CD14-positive monocyte (primary cell): ENCODE measurements around the gene ZBTB7C. TPM values are rescaled to one million over a fixed set of nuclear protein-coding genes. Genes with fewer than 3 reads are reported as not detected.

ENCODE experiments used
- DNase-seq, 3 donors: peaks; one replicate each; pipeline ENCODE4 v3.0.0-alpha.2; 2011 to 2022
- H2AFZ ChIP-seq: 2 replicates; pipeline ENCODE4 v1.6.0; 2012; ENCODE audit warnings: mild to moderate bottlenecking, low read depth, low read length, inconsistent platforms; ENCODE audit not compliant: insufficient read depth, poor library complexity, severe bottlenecking
- H3K27ac ChIP-seq, 2 donors: 1 replicate in 1 of 2; 2 replicates in 1 of 2; pipeline ENCODE4 v1.5.1; 2012 to 2013; ENCODE audit warnings: low read length in 2 of 2, control low read depth in 1 of 2, inconsistent platforms in 1 of 2, low read depth in 1 of 2, mild to moderate bottlenecking in 1 of 2
- H3K27me3 ChIP-seq, 2 donors: one replicate each; pipeline versions ENCODE4 v1.6.0 to v1.6.1; 2011 to 2013; ENCODE audit warnings: low read length in 2 of 2; ENCODE audit not compliant: control insufficient read depth in 2 of 2, insufficient read depth in 2 of 2
- H3K36me3 ChIP-seq, 2 donors: replicated peaks in 1 of 2; 1 replicate in 1 of 2; 2 replicates in 1 of 2; pipeline versions ENCODE4 v1.5.1 to v1.6.1; 2012 to 2013; ENCODE audit warnings: low read length in 2 of 2, control low read depth in 1 of 2, inconsistent platforms in 1 of 2, mild to moderate bottlenecking in 1 of 2; ENCODE audit not compliant: insufficient read depth in 2 of 2, control insufficient read depth in 1 of 2
- H3K4me1 ChIP-seq, 2 donors: 1 replicate in 1 of 2; 2 replicates in 1 of 2; pipeline versions ENCODE4 v1.5.1 to v1.6.1; 2012 to 2013; ENCODE audit warnings: low read length in 2 of 2, control low read depth in 1 of 2, inconsistent platforms in 1 of 2, mild to moderate bottlenecking in 1 of 2, moderate library complexity in 1 of 2; ENCODE audit not compliant: insufficient read depth in 2 of 2, control insufficient read depth in 1 of 2
- H3K4me2 ChIP-seq: replicated peaks from 2 replicates; pipeline ENCODE3; 2012; ENCODE audit warnings: low read length, moderate library complexity, mild to moderate bottlenecking; ENCODE audit not compliant: poor library complexity, severe bottlenecking; ENCODE audit errors: extremely low read depth
- H3K4me3 ChIP-seq, 3 experiments: fragments of 200-600 bp in 1 of 3; sonication (generic) in 1 of 3; replicated peaks in 1 of 3; 1 replicate in 2 of 3; 2 replicates in 1 of 3; pipeline ENCODE4 v1.5.1; 2011 to 2013; ENCODE audit warnings: low read length in 3 of 3, mild to moderate bottlenecking in 3 of 3, control low read depth in 2 of 3, low read depth in 2 of 3, inconsistent platforms in 1 of 3, moderate library complexity in 1 of 3
- H3K79me2 ChIP-seq: 2 replicates; pipeline ENCODE4 v1.6.0; 2012; ENCODE audit warnings: mild to moderate bottlenecking, control low read depth, inconsistent platforms, low read length, moderate library complexity; ENCODE audit not compliant: insufficient read depth
- H3K9ac ChIP-seq: 2 replicates; pipeline ENCODE4 v1.6.0; 2017; ENCODE audit warnings: low read length, mild to moderate bottlenecking; ENCODE audit not compliant: insufficient read depth, poor library complexity, severe bottlenecking
- H3K9me3 ChIP-seq, 2 donors: replicated peaks in 1 of 2; 1 replicate in 1 of 2; 2 replicates in 1 of 2; pipeline versions ENCODE4 v1.5.1 to v1.6.1; 2012 to 2013; ENCODE audit warnings: low read length in 2 of 2, control low read depth in 1 of 2; ENCODE audit not compliant: control insufficient read depth in 1 of 2, insufficient read depth in 1 of 2
- H4K20me1 ChIP-seq: 2 replicates; pipeline ENCODE4 v1.6.0; 2012; ENCODE audit warnings: mild to moderate bottlenecking, low read length, control low read depth, moderate library complexity; ENCODE audit not compliant: insufficient read depth
- H3K27ac Mint-ChIP-seq, 7 donors: one replicate each; pipeline ENCODE4 v1.8.0; 2020; ENCODE audit warnings: mild to moderate bottlenecking in 7 of 7, mixed read lengths in 7 of 7, moderate library complexity in 6 of 7, inconsistent platforms in 2 of 7
- H3K27me3 Mint-ChIP-seq, 3 donors: one replicate each; pipeline ENCODE4 v1.8.0; 2021 to 2022; ENCODE audit warnings: low read depth in 3 of 3, mild to moderate bottlenecking in 3 of 3, mixed read lengths in 3 of 3, moderate library complexity in 3 of 3, inconsistent platforms in 1 of 3
- H3K36me3 Mint-ChIP-seq, 2 donors: one replicate each; pipeline ENCODE4 v1.8.0; 2020; ENCODE audit warnings: mixed read lengths in 2 of 2, inconsistent platforms in 1 of 2, mild to moderate bottlenecking in 1 of 2
- H3K4me1 Mint-ChIP-seq: one replicate; pipeline ENCODE4 v1.8.0; 2020; ENCODE audit warnings: mild to moderate bottlenecking, mixed read lengths
- H3K4me3 Mint-ChIP-seq, 2 donors: one replicate each; pipeline ENCODE4 v1.8.0; 2020; ENCODE audit warnings: mild to moderate bottlenecking in 2 of 2, mixed read lengths in 2 of 2, moderate library complexity in 1 of 2
- H3K9me3 Mint-ChIP-seq, 7 donors: one replicate each; pipeline ENCODE4 v1.8.0; 2020 to 2022; ENCODE audit warnings: mixed read lengths in 7 of 7, mild to moderate bottlenecking in 6 of 7, moderate library complexity in 6 of 7, inconsistent platforms in 2 of 7
- WGBS: methylation state at CpG from one replicate; pipeline ENCODE4 v1.1.5; 2013; ENCODE audit warnings: missing lambda C conversion rate; ENCODE audit not compliant: insufficient coverage; 5-methylcytosine and 5-hydroxymethylcytosine counted together
- intact Hi-C, 2 donors: fragments of 100-400 bp; cut with micrococcal nuclease; formaldehyde crosslinking; loops; one replicate each; pipeline versions ENCODE4 v1.15.0 to v1.15.1; 2023
- polyA plus RNA-seq, 3 donors: library from polyadenylated mRNA; depleted of rRNA in 1 of 3; unstranded in 2 of 3; stranded (reverse) in 1 of 3; fragments of 300-500 nt in 2 of 3; fragments of >200 nt in 1 of 3; fragmentation: Illumina TruSeq in 2 of 3; gene quantifications; 1 replicate in 2 of 3; 2 replicates in 1 of 3; pipeline ENCODE4 v1.2.3, GENCODE V29; 2012 to 2021
- TF ChIP-seq, protein P1 (sequence below): fragments of 200-600 bp; IDR thresholded peaks from one replicate; pipeline ENCODE4 v1.8.0; 2022; ENCODE audit warnings: antibody characterized with exemption, mild to moderate bottlenecking

ZBTB7C gene
- polyA plus RNA-seq, 3 donors = 0.03 to 0.09 TPM; not detected in 1

DNA sequence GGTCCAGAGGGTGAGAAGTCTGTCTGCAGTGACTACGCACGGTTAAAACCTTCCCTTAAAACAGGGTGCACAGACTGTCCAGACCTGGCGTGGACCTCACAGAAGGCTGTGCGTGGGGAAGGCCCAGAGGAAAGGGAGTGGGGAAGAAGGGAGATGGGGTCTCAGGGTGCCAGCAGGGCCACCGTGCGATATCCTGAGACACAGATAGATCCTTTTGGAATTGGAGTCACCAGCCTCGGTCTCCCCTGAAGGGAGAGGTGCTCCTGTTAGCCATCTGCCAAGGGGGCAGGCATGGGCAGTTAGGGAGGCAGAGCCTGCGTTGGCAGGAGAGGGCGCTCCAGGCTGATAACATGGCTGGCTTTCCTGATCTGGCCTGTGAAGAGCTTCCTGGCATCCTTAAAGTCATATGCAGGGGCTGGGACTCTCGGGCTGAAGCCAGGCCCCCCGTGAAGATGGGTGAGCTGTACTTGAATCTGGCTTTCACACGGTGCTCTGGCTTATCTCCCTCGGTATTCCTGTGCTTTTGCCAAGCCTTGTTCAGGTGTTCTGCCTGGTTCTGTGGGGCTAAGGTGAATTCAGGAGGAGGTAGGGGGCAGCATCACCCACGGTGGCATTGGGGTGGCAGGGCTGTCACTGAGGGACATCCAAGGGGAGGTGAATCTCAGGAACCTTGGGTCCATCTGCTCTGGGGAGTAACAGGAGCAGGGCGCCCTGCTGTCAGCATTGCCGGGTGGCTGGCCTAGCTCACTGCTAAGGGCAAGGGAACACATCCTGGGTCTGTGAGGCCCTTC, 371.5 kb downstream of the ZBTB7C start:
- TF ChIP-seq, protein P1, sequence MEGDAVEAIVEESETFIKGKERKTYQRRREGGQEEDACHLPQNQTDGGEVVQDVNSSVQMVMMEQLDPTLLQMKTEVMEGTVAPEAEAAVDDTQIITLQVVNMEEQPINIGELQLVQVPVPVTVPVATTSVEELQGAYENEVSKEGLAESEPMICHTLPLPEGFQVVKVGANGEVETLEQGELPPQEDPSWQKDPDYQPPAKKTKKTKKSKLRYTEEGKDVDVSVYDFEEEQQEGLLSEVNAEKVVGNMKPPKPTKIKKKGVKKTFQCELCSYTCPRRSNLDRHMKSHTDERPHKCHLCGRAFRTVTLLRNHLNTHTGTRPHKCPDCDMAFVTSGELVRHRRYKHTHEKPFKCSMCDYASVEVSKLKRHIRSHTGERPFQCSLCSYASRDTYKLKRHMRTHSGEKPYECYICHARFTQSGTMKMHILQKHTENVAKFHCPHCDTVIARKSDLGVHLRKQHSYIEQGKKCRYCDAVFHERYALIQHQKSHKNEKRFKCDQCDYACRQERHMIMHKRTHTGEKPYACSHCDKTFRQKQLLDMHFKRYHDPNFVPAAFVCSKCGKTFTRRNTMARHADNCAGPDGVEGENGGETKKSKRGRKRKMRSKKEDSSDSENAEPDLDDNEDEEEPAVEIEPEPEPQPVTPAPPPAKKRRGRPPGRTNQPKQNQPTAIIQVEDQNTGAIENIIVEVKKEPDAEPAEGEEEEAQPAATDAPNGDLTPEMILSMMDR = no peak
- Histone ChIP-seq H2AFZ (no peak overlapping the region), H3K4me1 (no peaks in the 10 kb centered on the region), H3K27ac (no peak overlapping the region), H4K20me1 (no peaks in the 10 kb centered on the region), H3K36me3 (no peaks in the 10 kb centered on the region), H3K79me2 (no peaks in the 10 kb centered on the region), H3K4me3 (no peak overlapping the region), H3K9me3 (no peaks in the 10 kb centered on the region), H3K27me3 (no peaks in the 10 kb centered on the region), H3K4me2 (no peak overlapping the region), H3K9ac (no peak overlapping the region)
- H3K9me3 Mint-ChIP-seq = no peaks in the 10 kb centered on the region
- H3K4me3 Mint-ChIP-seq = no peak overlapping the region
- no peaks in the 10 kb centered on the region for H3K36me3 Mint-ChIP-seq
- H3K27me3 Mint-ChIP-seq = peaks cover 3 to 8% (median 7%) of the 10 kb centered on the region in 3 donors
- no peaks in the 10 kb centered on the region for H3K4me1 Mint-ChIP-seq
- 86% methylated on average over 16 of the region's 16 CpGs for WGBS
- intact Hi-C loops = no loop called here
- H3K27ac Mint-ChIP-seq = peak overlapping the region in 1 of 7 donors; percentile 47
- no peak for DNase-seq

DNA sequence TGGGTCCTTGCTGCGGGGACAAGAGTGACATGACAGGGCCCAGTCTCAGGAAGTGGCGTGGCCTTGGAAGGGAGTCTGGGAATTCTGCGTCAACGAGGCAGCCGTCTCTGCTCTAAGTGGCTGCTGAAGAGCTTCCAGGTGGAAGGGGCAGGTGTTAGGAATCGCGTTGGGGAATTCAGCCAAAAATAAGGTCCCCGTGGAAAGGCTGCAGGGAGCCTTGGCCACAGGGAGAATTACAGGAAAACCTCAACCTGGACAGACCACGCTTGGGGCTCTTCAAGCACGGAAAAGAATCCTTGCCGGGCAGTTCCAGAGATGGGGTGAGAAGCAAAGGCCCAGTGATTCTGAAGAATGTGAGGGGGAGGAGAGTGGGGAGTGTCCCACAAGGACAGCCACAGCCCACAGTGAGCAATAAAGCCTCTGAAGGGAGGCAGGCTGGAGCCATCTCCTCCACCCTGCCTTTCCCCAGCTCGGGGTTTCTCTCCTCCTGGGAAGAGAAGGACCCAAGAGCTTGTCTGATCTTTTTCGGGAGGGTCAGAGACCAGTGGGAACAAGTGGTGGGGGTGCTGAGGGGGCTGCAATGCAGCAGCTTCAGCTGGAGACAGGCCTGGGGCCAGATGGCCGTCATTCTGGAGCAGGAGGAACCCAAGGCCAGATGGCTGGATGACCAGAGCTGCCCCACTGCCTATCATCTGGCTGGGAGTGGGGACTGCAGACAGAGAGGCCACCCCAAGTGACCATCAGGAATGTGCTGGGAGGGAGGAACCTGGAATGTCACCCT, 372.4 kb downstream of the ZBTB7C start:
- H3K4me1 ChIP-seq = no peaks in the 10 kb centered on the region
- H3K9ac ChIP-seq = no peak overlapping the region
- H2AFZ ChIP-seq = no peak overlapping the region
- intact Hi-C loops = no loop called here
- no peak overlapping the region for H3K4me2 ChIP-seq
- H3K4me3 ChIP-seq = no peak overlapping the region
- no peaks in the 10 kb centered on the region for H3K4me1 Mint-ChIP-seq
- no peaks in the 10 kb centered on the region for H3K9me3 Mint-ChIP-seq
- H3K27me3 ChIP-seq = no peaks in the 10 kb centered on the region
- WGBS = 91% methylated on average over 10 of the region's 14 CpGs
- no peaks in the 10 kb centered on the region for H3K36me3 Mint-ChIP-seq
- no peaks in the 10 kb centered on the region for H3K36me3 ChIP-seq
- peaks cover 3 to 8% (median 4%) of the 10 kb centered on the region in 3 donors for H3K27me3 Mint-ChIP-seq
- DNase-seq = no peak
- H3K9me3 ChIP-seq = no peaks in the 10 kb centered on the region
- no peaks in the 10 kb centered on the region for H4K20me1 ChIP-seq
- H3K79me2 ChIP-seq = no peaks in the 10 kb centered on the region
- H3K4me3 Mint-ChIP-seq = no peak overlapping the region
- no peak overlapping the region for H3K27ac ChIP-seq
- H3K27ac Mint-ChIP-seq = peak overlapping the region in 1 of 7 donors; percentile 57
- TF ChIP-seq, protein P1 = no peak
